ENCODE results near the gene CERS4.
"Not testable (repeated sequence)": the region's sequence is repeated elsewhere in the genome, so short reads cannot be mapped to it uniquely, and the experiment has no call there.

The CERS4 gene

DNA sequence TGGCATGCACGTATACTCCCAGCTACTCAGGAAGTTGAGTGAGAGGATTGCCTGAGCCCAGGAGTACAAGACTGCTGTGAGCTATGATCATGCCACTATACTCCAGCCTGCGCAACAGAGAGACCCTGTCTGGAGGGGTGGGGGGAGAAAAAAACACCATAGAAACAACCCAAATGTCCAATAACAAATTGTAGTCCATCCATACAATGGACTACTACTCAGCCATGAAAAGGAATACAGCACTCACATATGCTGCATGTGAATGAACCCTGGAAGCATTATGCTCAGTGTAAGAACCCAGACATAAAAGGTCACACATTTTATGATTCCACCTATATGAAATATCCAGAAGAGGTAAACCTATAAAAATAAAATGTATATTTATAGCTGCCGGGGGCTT is 56.7 kb downstream of the CERS4 start:
- Histone ChIP-seq H3K9me3 (ENCODE audit: insufficient read depth, low read depth, low read length) (no peaks in the 10 kb centered on the region), H4K12ac (ENCODE audit: low read depth, low read length) (no peak overlapping the region), H3K36me3 (ENCODE audit: control insufficient read depth in 1 of 2, insufficient read depth in 2 of 2, low read length in 2 of 2) (no peaks in the 10 kb centered on the region), H3K27ac (ENCODE audit: low read depth, low read length) (no peak overlapping the region), H3K4ac (ENCODE audit: low read depth, low read length) (no peak overlapping the region), H4K8ac (ENCODE audit: low read depth, low read length) (no peak overlapping the region), H3K4me1 (ENCODE audit: control insufficient read depth in 1 of 2, insufficient read depth in 2 of 2, low read length in 2 of 2) (no peaks in the 10 kb centered on the region), H3K4me3 (ENCODE audit: low read depth, low read length) (no peak overlapping the region), H4K91ac (ENCODE audit: low read depth, low read length) (no peak overlapping the region), H2BK120ac (ENCODE audit: insufficient read depth, low read length, poor library complexity) (no peak overlapping the region), H3K79me2 (ENCODE audit: control insufficient read depth, insufficient read depth, low read length, poor library complexity) (no peaks in the 10 kb centered on the region), H3K4me2 (ENCODE audit: low read length) (no peak overlapping the region), H3K23ac (ENCODE audit: low read length) (no peak overlapping the region), H3K18ac (ENCODE audit: low read length) (no peak overlapping the region), H2BK12ac (ENCODE audit: low read length) (no peak overlapping the region), H3K79me1 (ENCODE audit: low read length) (no peaks in the 10 kb centered on the region), H3K27me3 (ENCODE audit: insufficient read depth, low read length) (no peaks in the 10 kb centered on the region), H2AFZ (ENCODE audit: insufficient read depth, low read length, poor library complexity) (no peak overlapping the region), H3K14ac (ENCODE audit: low read length) (no peak overlapping the region), H2AK5ac (ENCODE audit: low read length) (no peak overlapping the region), H2BK5ac (ENCODE audit: low read depth, low read length, poor library complexity) (no peak overlapping the region), H3K9ac (ENCODE audit: low read length) (no peak overlapping the region)
- no peak for DNase-seq
- no CpG with 5 or more reads among the region's 3 CpGs for WGBS (ENCODE audit: extremely low coverage, insufficient coverage, insufficient read length)

GRCh38 chr19:8269724-8270123 is 60.6 kb downstream of the CERS4 start:
- Histone ChIP-seq H3K27ac (ENCODE audit: low read depth, low read length) (no peak overlapping the region), H2BK120ac (ENCODE audit: insufficient read depth, low read length, poor library complexity) (no peak overlapping the region), H3K18ac (ENCODE audit: low read length) (no peak overlapping the region), H3K14ac (ENCODE audit: low read length) (no peak overlapping the region), H2BK12ac (ENCODE audit: low read length) (no peak overlapping the region), H3K4ac (ENCODE audit: low read depth, low read length) (no peak overlapping the region), H3K4me3 (ENCODE audit: low read depth, low read length) (no peak overlapping the region), H3K79me1 (ENCODE audit: low read length) (no peaks in the 10 kb centered on the region), H3K27me3 (ENCODE audit: insufficient read depth, low read length) (no peaks in the 10 kb centered on the region), H4K91ac (ENCODE audit: low read depth, low read length) (no peak overlapping the region), H3K9ac (ENCODE audit: low read length) (no peak overlapping the region), H3K4me1 (ENCODE audit: control insufficient read depth in 1 of 2, insufficient read depth in 2 of 2, low read length in 2 of 2) (no peaks in the 10 kb centered on the region), H3K79me2 (ENCODE audit: control insufficient read depth, insufficient read depth, low read length, poor library complexity) (no peaks in the 10 kb centered on the region), H2AFZ (ENCODE audit: insufficient read depth, low read length, poor library complexity) (no peak overlapping the region), H3K4me2 (ENCODE audit: low read length) (no peak overlapping the region), H3K23ac (ENCODE audit: low read length) (no peak overlapping the region), H3K9me3 (ENCODE audit: insufficient read depth, low read depth, low read length) (no peaks in the 10 kb centered on the region), H4K8ac (ENCODE audit: low read depth, low read length) (no peak overlapping the region), H4K12ac (ENCODE audit: low read depth, low read length) (no peak overlapping the region), H3K36me3 (ENCODE audit: control insufficient read depth in 1 of 2, insufficient read depth in 2 of 2, low read length in 2 of 2) (no peaks in the 10 kb centered on the region), H2AK5ac (ENCODE audit: low read length) (no peak overlapping the region), H2BK5ac (ENCODE audit: low read depth, low read length, poor library complexity) (no peak overlapping the region)
- no CpG with 5 or more reads among the region's 3 CpGs for WGBS (ENCODE audit: extremely low coverage, insufficient coverage, insufficient read length)
- DNase-seq: no peak

GRCh38 chr19:8276508-8276907 is 67.3 kb downstream of the CERS4 start:
- H2BK120ac ChIP-seq (ENCODE audit: insufficient read depth, low read length, poor library complexity); H4K8ac ChIP-seq (ENCODE audit: low read depth, low read length); H3K18ac ChIP-seq (ENCODE audit: low read length); H3K79me1 ChIP-seq (ENCODE audit: low read length); H3K4me2 ChIP-seq (ENCODE audit: low read length); H3K27ac ChIP-seq (ENCODE audit: low read depth, low read length); H3K14ac ChIP-seq (ENCODE audit: low read length); H2AFZ ChIP-seq (ENCODE audit: insufficient read depth, low read length, poor library complexity); H3K23ac ChIP-seq (ENCODE audit: low read length); H4K91ac ChIP-seq (ENCODE audit: low read depth, low read length); H3K4me3 ChIP-seq (ENCODE audit: low read depth, low read length); H3K4me1 ChIP-seq (ENCODE audit: control insufficient read depth in 1 of 2, insufficient read depth in 2 of 2, low read length in 2 of 2); H2AK5ac ChIP-seq (ENCODE audit: low read length); H3K36me3 ChIP-seq (ENCODE audit: control insufficient read depth in 1 of 2, insufficient read depth in 2 of 2, low read length in 2 of 2); H4K12ac ChIP-seq (ENCODE audit: low read depth, low read length); DNase-seq; H3K4ac ChIP-seq (ENCODE audit: low read depth, low read length); H3K27me3 ChIP-seq (ENCODE audit: insufficient read depth, low read length); H3K9me3 ChIP-seq (ENCODE audit: insufficient read depth, low read depth, low read length); H2BK12ac ChIP-seq (ENCODE audit: low read length); H3K9ac ChIP-seq (ENCODE audit: low read length); H3K79me2 ChIP-seq (ENCODE audit: control insufficient read depth, insufficient read depth, low read length, poor library complexity); H2BK5ac ChIP-seq (ENCODE audit: low read depth, low read length, poor library complexity): not testable (repeated sequence)
- no CpG with 5 or more reads among the region's 9 CpGs for WGBS (ENCODE audit: extremely low coverage, insufficient coverage, insufficient read length)

DNA sequence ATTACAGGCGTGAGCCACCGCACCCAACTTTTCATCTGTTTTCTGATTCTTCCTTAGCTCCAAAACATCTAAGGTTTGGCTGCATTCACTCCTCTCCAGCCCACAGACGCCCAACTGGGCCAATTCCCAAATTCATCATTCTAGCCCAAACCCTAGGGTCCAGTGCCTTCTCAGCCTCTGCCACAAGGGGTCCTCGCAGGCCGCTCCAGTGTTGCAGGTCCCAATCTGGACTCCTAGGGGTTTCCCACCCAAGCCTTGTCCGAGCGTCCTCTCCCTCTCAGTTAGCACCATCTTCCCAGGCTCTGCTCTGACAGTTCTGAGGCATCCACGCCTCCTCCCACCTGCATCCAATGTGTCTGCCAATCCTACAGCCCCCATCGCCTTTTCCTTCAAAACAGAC is 82.2 kb downstream of the CERS4 start:
- not testable (repeated sequence) for H3K4me2 ChIP-seq (ENCODE audit: low read length); H3K4me3 ChIP-seq (ENCODE audit: low read depth, low read length); H4K8ac ChIP-seq (ENCODE audit: low read depth, low read length); H3K79me2 ChIP-seq (ENCODE audit: control insufficient read depth, insufficient read depth, low read length, poor library complexity); H3K9me3 ChIP-seq (ENCODE audit: insufficient read depth, low read depth, low read length); H3K23ac ChIP-seq (ENCODE audit: low read length); H2BK120ac ChIP-seq (ENCODE audit: insufficient read depth, low read length, poor library complexity); H2AK5ac ChIP-seq (ENCODE audit: low read length); H3K27me3 ChIP-seq (ENCODE audit: insufficient read depth, low read length); H3K4me1 ChIP-seq (ENCODE audit: control insufficient read depth in 1 of 2, insufficient read depth in 2 of 2, low read length in 2 of 2); H3K27ac ChIP-seq (ENCODE audit: low read depth, low read length); H3K14ac ChIP-seq (ENCODE audit: low read length); H4K91ac ChIP-seq (ENCODE audit: low read depth, low read length); H3K36me3 ChIP-seq (ENCODE audit: control insufficient read depth in 1 of 2, insufficient read depth in 2 of 2, low read length in 2 of 2); H2BK5ac ChIP-seq (ENCODE audit: low read depth, low read length, poor library complexity); H3K4ac ChIP-seq (ENCODE audit: low read depth, low read length); H2AFZ ChIP-seq (ENCODE audit: insufficient read depth, low read length, poor library complexity); H4K12ac ChIP-seq (ENCODE audit: low read depth, low read length); H3K79me1 ChIP-seq (ENCODE audit: low read length); H3K9ac ChIP-seq (ENCODE audit: low read length); H3K18ac ChIP-seq (ENCODE audit: low read length); DNase-seq; H2BK12ac ChIP-seq (ENCODE audit: low read length)
- no CpG with 5 or more reads among the region's 9 CpGs for WGBS (ENCODE audit: extremely low coverage, insufficient coverage, insufficient read length)

Data from trophoblast cell (in vitro differentiated cells and primary cell).